Activated CD4-positive, alpha-beta memory T cell treated with anti-CD3 and anti-CD28 coated beads for 36 hours (primary cell): Measurements from ENCODE around the gene FANCE. TPM values are rescaled to one million over a fixed set of nuclear protein-coding genes. Genes with fewer than 3 reads are reported as not detected.
"Not testable (repeated sequence)": the region's sequence is repeated elsewhere in the genome, so short reads cannot be mapped to it uniquely, and the experiment has no call there.

Experiments used
- CTCF ChIA-PET: fragments of 350-600 bp; sonication (Branson Sonifier 250); formaldehyde crosslinking; loops from one replicate; lab custom pipeline; 2021; ENCODE audit warnings: antibody characterized with exemption, inconsistent platforms; lab: Charles Lee
- POLR2A ChIA-PET: fragments of 350-600 bp; sonication (Branson Sonifier 250); formaldehyde crosslinking; loops from one replicate; lab custom pipeline; 2021; ENCODE audit warnings: antibody characterized with exemption; lab: Charles Lee
- DNase-seq: peaks from one replicate; pipeline ENCODE4 v3.0.0-alpha.2; 2020
- H3K27ac Mint-ChIP-seq: one replicate; pipeline ENCODE4 v1.8.0; 2021; ENCODE audit warnings: mixed read lengths
- H3K27me3 Mint-ChIP-seq: one replicate; pipeline ENCODE4 v1.8.0; 2021; ENCODE audit warnings: mixed read lengths
- H3K36me3 Mint-ChIP-seq: one replicate; pipeline ENCODE4 v1.8.0; 2021; ENCODE audit warnings: mixed read lengths
- H3K4me1 Mint-ChIP-seq: one replicate; pipeline ENCODE4 v1.8.0; 2021; ENCODE audit warnings: low read depth, mixed read lengths
- H3K4me3 Mint-ChIP-seq: one replicate; pipeline ENCODE4 v1.8.0; 2021; ENCODE audit warnings: mild to moderate bottlenecking, mixed read lengths
- H3K9me3 Mint-ChIP-seq: one replicate; pipeline ENCODE4 v1.8.0; 2021; ENCODE audit warnings: mixed read lengths
- intact Hi-C: fragments of 100-400 bp; cut with micrococcal nuclease; formaldehyde crosslinking; loops from one replicate; pipeline ENCODE4 v1.15.1; 2023
- total RNA-seq, 2 experiments: library from RNA; stranded (reverse); gene quantifications; one replicate each; pipeline ENCODE4 v1.2.3, GENCODE V29; 2021

FANCE gene
- total RNA-seq, 2 experiments from 2014 or later = 18.9 to 19.2 TPM

DNA sequence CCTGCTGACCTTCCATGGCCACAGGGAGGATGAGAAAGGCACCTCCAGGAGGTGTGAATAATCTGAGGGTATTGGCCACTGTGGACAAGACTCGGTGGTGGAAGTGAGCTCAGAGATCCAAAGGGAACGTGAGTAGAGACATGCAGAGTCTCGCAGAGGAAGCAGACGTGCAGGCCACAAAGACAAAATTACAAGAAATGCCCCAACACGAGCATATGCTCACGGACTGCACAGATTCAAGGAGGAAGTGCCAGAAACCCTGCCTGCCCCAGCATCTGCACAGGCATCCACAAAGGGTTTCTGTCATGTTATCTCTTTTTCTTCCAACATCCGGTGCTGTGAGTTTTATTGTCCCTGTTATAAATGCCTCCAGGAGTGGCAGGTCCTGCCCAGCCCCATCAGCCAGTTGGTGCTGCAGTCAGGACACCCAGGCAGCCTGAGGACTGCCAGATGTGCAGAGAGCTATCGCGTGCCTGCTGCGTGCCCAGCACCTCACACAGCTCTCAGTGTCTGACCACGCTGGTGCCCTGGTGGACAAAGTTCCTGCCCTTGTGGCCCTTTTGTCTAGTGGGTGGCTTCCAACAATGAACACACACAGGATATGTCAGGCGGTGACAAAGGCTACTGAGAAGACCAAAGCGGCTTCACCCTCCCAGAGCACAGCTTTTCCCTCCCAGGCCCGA, 34.0 kb upstream of the FANCE start:
- POLR2A ChIA-PET = no interaction called here

GRCh38 chr6:35419417-35419816, 32.7 kb upstream of the FANCE start:
- no peaks in the 10 kb centered on the region for H3K27me3 Mint-ChIP-seq
- peaks cover 18% of the 10 kb centered on the region for H3K36me3 Mint-ChIP-seq
- H3K4me3 Mint-ChIP-seq = no peak overlapping the region
- peak overlapping the region; percentile 54 for H3K27ac Mint-ChIP-seq
- DNase-seq = peak; percentile 13
- H3K4me1 Mint-ChIP-seq = peaks cover 31% of the 10 kb centered on the region
- no peaks in the 10 kb centered on the region for H3K9me3 Mint-ChIP-seq
- ChIA-PET CTCF (interaction anchor here (0.7 to 1.6 kb wide), 5 partner anchors 10 to 77 kb away, joined by 4 to 5 read pairs (median 4); partner anchors contain the start of genes PPARD and RPL10A), POLR2A (interaction anchor here (0.8 kb wide), 1 partner anchor 87 kb away, joined by 3 read pairs; no protein-coding TSS in a partner anchor)
- intact Hi-C loops = no loop called here

More for the DNA sequence above, 34.0 kb upstream of the FANCE start:
- Mint-ChIP-seq H3K27me3 (no peaks in the 10 kb centered on the region), H3K4me3 (no peak overlapping the region), H3K9me3 (no peaks in the 10 kb centered on the region), H3K36me3 (peaks cover 19% of the 10 kb centered on the region), H3K4me1 (peaks cover 33% of the 10 kb centered on the region), H3K27ac (peak overlapping the region; percentile 54)
- DNase-seq = no peak
- CTCF ChIA-PET = interaction anchor here (1.3 to 1.6 kb wide), 4 partner anchors 9 to 76 kb away, joined by 3 to 5 read pairs (median 4); partner anchors contain the start of gene PPARD
- intact Hi-C loops = no loop called here

DNA sequence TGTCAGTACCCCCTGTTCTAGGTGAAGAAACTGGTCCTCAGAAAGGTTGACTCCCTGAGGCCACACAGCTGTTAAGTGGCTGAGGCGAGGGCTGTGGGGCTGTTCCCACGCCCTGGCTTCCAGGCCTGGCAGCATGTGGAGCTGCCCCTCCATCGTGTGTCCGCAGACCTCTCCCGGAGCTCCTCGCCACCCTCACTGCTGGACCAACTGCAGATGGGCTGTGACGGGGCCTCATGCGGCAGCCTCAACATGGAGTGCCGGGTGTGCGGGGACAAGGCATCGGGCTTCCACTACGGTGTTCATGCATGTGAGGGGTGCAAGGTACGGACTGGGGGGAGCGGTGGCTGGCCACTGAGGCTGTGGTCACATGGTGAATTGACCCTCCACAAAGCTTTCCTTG, 32.2 kb upstream of the FANCE start:
- H3K27ac Mint-ChIP-seq = no peak overlapping the region
- ChIA-PET CTCF (interaction anchor here (0.8 to 1.6 kb wide), 5 partner anchors 10 to 78 kb away, joined by 3 to 5 read pairs (median 4); partner anchors contain the start of genes PPARD and RPL10A), POLR2A (interaction anchor here (0.8 kb wide), 1 partner anchor 88 kb away, joined by 3 read pairs; no protein-coding TSS in a partner anchor)
- no peaks in the 10 kb centered on the region for H3K9me3 Mint-ChIP-seq
- no peak for DNase-seq
- H3K4me1 Mint-ChIP-seq = peaks cover 26% of the 10 kb centered on the region
- H3K27me3 Mint-ChIP-seq = no peaks in the 10 kb centered on the region
- no peak overlapping the region for H3K4me3 Mint-ChIP-seq
- peaks cover 21% of the 10 kb centered on the region for H3K36me3 Mint-ChIP-seq
- intact Hi-C loops = no loop called here

GRCh38 chr6:35425284-35425683, 26.9 kb upstream of the FANCE start:
- POLR2A ChIA-PET = no interaction called here
- Mint-ChIP-seq H3K9me3 (peaks cover 23% of the 10 kb centered on the region), H3K27ac (no peak overlapping the region), H3K4me1 (no peaks in the 10 kb centered on the region), H3K27me3 (no peaks in the 10 kb centered on the region), H3K4me3 (no peak overlapping the region), H3K36me3 (peaks cover 42% of the 10 kb centered on the region)
- intact Hi-C loops = no loop called here
- DNase-seq = no peak
- CTCF ChIA-PET = no interaction called here

DNA sequence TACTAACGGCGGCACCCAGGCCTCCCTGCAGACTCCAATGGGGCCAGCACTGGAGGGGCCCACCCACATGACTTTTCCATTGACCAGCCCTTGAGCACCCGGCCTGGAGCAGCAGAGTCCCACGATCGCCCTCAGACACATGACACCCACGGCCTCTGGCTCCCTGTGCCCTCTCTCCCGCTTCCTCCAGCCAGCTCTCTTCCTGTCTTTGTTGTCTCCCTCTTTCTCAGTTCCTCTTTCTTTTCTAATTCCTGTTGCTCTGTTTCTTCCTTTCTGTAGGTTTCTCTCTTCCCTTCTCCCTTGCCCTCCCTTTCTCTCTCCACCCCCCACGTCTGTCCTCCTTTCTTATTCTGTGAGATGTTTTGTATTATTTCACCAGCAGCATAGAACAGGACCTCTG, 26.1 kb upstream of the FANCE start:
- H3K36me3 Mint-ChIP-seq = peaks cover 40% of the 10 kb centered on the region
- no peak overlapping the region for H3K4me3 Mint-ChIP-seq
- H3K27ac Mint-ChIP-seq = peak overlapping the region; percentile 8
- POLR2A ChIA-PET = no interaction called here
- DNase-seq = no peak
- CTCF ChIA-PET = no interaction called here
- intact Hi-C loops = no loop called here
- no peaks in the 10 kb centered on the region for H3K27me3 Mint-ChIP-seq
- no peaks in the 10 kb centered on the region for H3K4me1 Mint-ChIP-seq
- peaks cover 23% of the 10 kb centered on the region for H3K9me3 Mint-ChIP-seq

DNA sequence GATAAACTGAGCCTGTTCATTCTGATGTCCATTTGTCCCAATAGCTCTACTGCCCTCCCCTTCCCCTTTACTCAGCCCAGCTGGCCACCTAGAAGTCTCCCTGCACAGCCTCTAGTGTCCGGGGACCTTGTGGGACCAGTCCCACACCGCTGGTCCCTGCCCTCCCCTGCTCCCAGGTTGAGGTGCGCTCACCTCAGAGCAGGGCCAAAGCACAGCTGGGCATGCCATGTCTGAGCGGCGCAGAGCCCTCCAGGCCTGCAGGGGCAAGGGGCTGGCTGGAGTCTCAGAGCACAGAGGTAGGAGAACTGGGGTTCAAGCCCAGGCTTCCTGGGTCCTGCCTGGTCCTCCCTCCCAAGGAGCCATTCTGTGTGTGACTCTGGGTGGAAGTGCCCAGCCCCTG, 24.7 kb upstream of the FANCE start:
- intact Hi-C loops = no loop called here
- H3K36me3 Mint-ChIP-seq = peaks cover 36% of the 10 kb centered on the region
- H3K4me3 Mint-ChIP-seq = no peak overlapping the region
- DNase-seq = no peak
- no peaks in the 10 kb centered on the region for H3K4me1 Mint-ChIP-seq
- ChIA-PET POLR2A (no interaction called here), CTCF (no interaction called here)
- no peaks in the 10 kb centered on the region for H3K27me3 Mint-ChIP-seq
- peaks cover 23% of the 10 kb centered on the region for H3K9me3 Mint-ChIP-seq
- H3K27ac Mint-ChIP-seq = no peak overlapping the region

DNA sequence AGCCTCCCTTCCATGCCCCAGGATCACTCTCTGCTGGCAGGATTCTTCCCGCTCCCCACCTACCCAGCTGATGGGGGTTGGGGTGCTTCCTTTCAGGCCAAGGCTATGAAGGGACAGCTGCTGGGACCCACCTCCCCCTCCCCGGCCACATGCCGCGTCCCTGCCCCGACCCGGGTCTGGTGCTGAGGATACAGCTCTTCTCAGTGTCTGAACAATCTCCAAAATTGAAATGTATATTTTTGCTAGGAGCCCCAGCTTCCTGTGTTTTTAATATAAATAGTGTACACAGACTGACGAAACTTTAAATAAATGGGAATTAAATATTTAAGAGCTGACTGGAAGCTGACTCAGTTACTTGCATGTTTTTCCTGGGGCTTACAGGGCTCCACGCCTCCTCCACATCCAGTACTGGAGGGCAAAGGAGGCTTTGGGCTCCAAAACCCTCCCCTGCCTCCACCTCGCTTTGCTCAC, 24.3 kb upstream of the FANCE start:
- no peak for DNase-seq
- H3K9me3 Mint-ChIP-seq = peaks cover 23% of the 10 kb centered on the region
- POLR2A ChIA-PET = no interaction called here
- H3K36me3 Mint-ChIP-seq = peaks cover 34% of the 10 kb centered on the region
- H3K27ac Mint-ChIP-seq = no peak overlapping the region
- H3K4me1 Mint-ChIP-seq = no peaks in the 10 kb centered on the region
- CTCF ChIA-PET = interaction anchor here (0.6 kb wide), 1 partner anchor 95 kb away, joined by 3 read pairs; no protein-coding TSS in a partner anchor
- no peaks in the 10 kb centered on the region for H3K27me3 Mint-ChIP-seq
- H3K4me3 Mint-ChIP-seq = no peak overlapping the region
- intact Hi-C loops = no loop called here

DNA sequence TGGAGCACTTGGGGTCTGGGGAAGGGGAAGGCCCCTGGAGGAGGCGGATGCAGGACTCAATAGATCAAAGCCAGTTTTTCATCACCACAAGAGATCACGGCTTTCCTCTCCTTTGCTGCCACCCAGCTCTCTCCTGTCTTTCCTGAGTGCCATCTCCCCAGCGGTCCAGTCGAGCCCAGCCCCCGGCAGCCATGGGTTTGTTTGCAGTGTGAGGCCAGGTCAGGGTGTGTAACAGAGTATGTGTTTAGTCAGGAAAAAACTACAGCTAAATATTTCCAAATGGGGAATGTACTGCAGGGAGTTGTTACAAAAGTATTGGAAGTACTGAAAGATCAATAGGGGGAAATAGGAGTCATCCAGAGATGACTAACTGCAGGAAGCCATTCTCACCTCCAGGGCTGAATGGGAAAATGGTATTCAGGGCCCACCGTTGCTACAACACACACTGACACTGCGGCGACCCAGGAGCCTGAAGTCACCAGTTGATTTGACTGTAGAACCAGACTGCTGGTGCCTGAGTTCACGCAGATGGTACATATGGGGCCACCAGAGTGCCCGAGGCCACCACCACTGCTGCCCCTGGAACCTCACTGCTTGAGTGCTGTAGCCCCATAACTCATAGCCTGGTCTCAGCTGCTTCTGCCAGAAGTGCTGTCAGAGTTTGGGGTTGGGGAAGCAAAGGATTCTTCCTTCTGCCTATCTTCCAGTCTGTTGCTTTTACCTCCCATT, 23.6 kb upstream of the FANCE start:
- POLR2A ChIA-PET = no interaction called here
- CTCF ChIA-PET = interaction anchor here (0.6 kb wide), 2 partner anchors 94 to 127 kb away, joined by 3 read pairs; no protein-coding TSS in a partner anchor
- Mint-ChIP-seq H3K27me3 (no peaks in the 10 kb centered on the region), H3K36me3 (peaks cover 34% of the 10 kb centered on the region), H3K9me3 (peaks cover 23% of the 10 kb centered on the region), H3K27ac (no peak overlapping the region), H3K4me1 (no peaks in the 10 kb centered on the region), H3K4me3 (no peak overlapping the region)
- DNase-seq = no peak
- intact Hi-C loops = no loop called here

- H3K4me3 Mint-ChIP-seq = no peak overlapping the region
- H3K4me1 Mint-ChIP-seq = no peaks in the 10 kb centered on the region
- POLR2A ChIA-PET = no interaction called here
- peaks cover 23% of the 10 kb centered on the region for H3K9me3 Mint-ChIP-seq
- intact Hi-C loops = no loop called here
- no peak overlapping the region for H3K27ac Mint-ChIP-seq
- peaks cover 34% of the 10 kb centered on the region for H3K36me3 Mint-ChIP-seq
- DNase-seq = no peak
- H3K27me3 Mint-ChIP-seq = no peaks in the 10 kb centered on the region
- CTCF ChIA-PET = interaction anchor here (0.7 kb wide), 2 partner anchors 10 to 188 kb away, joined by 4 read pairs; no protein-coding TSS in a partner anchor
Measured at GRCh38 chr6:35429463-35429862, 22.7 kb upstream of the FANCE start.

DNA sequence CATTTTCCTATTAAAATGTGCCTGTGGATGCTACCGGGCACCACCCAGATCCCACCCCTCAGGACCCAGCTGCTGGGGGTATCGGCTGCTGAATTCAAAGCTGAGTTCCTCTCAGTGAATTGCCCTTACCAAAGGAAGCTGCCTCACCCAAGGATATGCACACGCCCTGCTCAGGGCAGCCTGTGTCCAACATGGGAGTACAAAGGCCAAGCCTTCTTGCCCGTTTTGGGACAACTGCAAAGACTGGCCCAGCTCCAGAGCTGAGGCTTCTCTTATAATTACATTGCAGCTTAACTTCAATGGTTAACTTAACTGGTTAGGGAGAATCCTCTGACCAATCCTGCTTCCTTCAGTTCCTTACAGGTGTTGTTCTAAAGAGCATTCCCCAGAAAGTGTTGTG, 19.8 kb upstream of the FANCE start:
- Mint-ChIP-seq H3K4me1 (no peaks in the 10 kb centered on the region), H3K4me3 (no peak overlapping the region), H3K27me3 (no peaks in the 10 kb centered on the region), H3K27ac (no peak overlapping the region), H3K9me3 (peaks cover 23% of the 10 kb centered on the region), H3K36me3 (peaks cover 15% of the 10 kb centered on the region)
- ChIA-PET POLR2A (no interaction called here), CTCF (interaction anchor here (1.4 kb wide), 1 partner anchor 17 kb away, joined by 5 read pairs; no protein-coding TSS in a partner anchor)
- intact Hi-C loops = no loop called here
- DNase-seq = no peak

DNA sequence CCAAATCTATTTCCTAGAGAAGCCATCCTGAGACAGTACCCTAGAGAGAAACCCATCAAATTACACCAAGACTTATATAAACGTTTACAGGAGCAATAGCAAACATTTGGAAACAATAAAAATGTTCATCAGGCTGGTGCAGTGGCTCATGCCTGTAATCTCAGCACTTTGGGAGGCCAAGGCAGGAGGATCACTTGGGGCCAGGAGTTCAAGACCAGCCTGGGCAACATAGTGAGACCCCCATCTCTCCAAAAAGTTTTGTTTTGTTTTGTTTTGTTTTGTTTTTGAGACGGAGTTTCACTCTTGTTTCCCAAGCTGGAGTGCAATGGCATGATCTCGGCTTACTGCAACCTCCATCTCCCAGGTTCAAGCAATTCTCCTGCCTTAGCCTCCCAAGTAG, 19.4 kb upstream of the FANCE start:
- H3K27me3 Mint-ChIP-seq, H3K4me1 Mint-ChIP-seq, POLR2A ChIA-PET, DNase-seq, intact Hi-C loops, H3K27ac Mint-ChIP-seq, H3K4me3 Mint-ChIP-seq: not testable (repeated sequence)
- peaks cover 15% of the 10 kb centered on the region for H3K36me3 Mint-ChIP-seq
- CTCF ChIA-PET = interaction anchor here (1.4 kb wide), 1 partner anchor 17 kb away, joined by 5 read pairs; no protein-coding TSS in a partner anchor
- peaks cover 23% of the 10 kb centered on the region for H3K9me3 Mint-ChIP-seq
